ENCODE data around the gene KCNK1. TPM values are rescaled to one million over a fixed set of nuclear protein-coding genes. Genes with fewer than 3 reads are reported as not detected.

Gene KCNK1
- total and polyA plus RNA-seq, 12 donors = 0.83 to 9.7 (median 3.7) TPM

GRCh38 chr1:233704170-233704897 is 90.4 kb downstream of the KCNK1 start:
- Histone ChIP-seq H3K4me3 (no peak overlapping the region), H3K9me3 (replicated peaks in 1 of 3) (no peaks in the 10 kb centered on the region), H3K27me3 (no peaks in the 10 kb centered on the region), H3K36me3 (replicated peaks in 1 of 2) (no peaks in the 10 kb centered on the region), H3K27ac (no peak overlapping the region), H3K4me1 (replicated peaks in 1 of 2) (peaks cover 0 to 11% of the 10 kb centered on the region in 2 donors)
- no peak for TF ChIP-seq CTCF (IDR thresholded peaks at IDR 0.05)
- TF ChIP-seq POLR2A (IDR thresholded peaks at IDR 0.05) = no peak
- no peak for DNase-seq
- intact Hi-C loops (cut with DNase I) = no loop called here
- WGBS, 4 donors = 68 to 74% (median 72%) methylated on average over 6 of the region's 6 CpGs

- 74 to 82% (median 81%) methylated on average over 3 of the region's 3 CpGs for WGBS, 4 donors
- Histone ChIP-seq H3K27ac (no peak overlapping the region), H3K36me3 (replicated peaks in 1 of 2) (no peaks in the 10 kb centered on the region), H3K27me3 (no peaks in the 10 kb centered on the region), H3K4me1 (replicated peaks in 1 of 2) (peaks cover 0 to 11% of the 10 kb centered on the region in 2 donors), H3K4me3 (no peak overlapping the region), H3K9me3 (replicated peaks in 1 of 3) (no peaks in the 10 kb centered on the region)
- TF ChIP-seq POLR2A (IDR thresholded peaks at IDR 0.05) (no peak), CTCF (IDR thresholded peaks at IDR 0.05) (no peak)
- intact Hi-C loops (cut with DNase I) = no loop called here
- DNase-seq = no peak
Observed at GRCh38 chr1:233704898-233705723, 91.2 kb downstream of the KCNK1 start.

- H3K4me3 ChIP-seq = no peak overlapping the region
- intact Hi-C loops (cut with DNase I) = no loop called here
- DNase-seq = peak in 6 of 7 donors; percentile 24 to 56 (median 36)
- no peaks in the 10 kb centered on the region for H3K27me3 ChIP-seq
- no peaks in the 10 kb centered on the region for H3K9me3 ChIP-seq (replicated peaks in 1 of 3)
- TF ChIP-seq CTCF (IDR thresholded peaks at IDR 0.05) = no peak
- TF ChIP-seq POLR2A (IDR thresholded peaks at IDR 0.05) = no peak
- H3K27ac ChIP-seq = peak overlapping the region in 1 of 5 donors; percentile 11
- H3K36me3 ChIP-seq (replicated peaks in 1 of 2) = no peaks in the 10 kb centered on the region
- 7 to 51% (median 48%) methylated on average over 4 of the region's 4 CpGs for WGBS, 4 donors
- H3K4me1 ChIP-seq (replicated peaks in 1 of 2) = peaks cover 0 to 11% of the 10 kb centered on the region in 2 donors
Observed at GRCh38 chr1:233707153-233707879, 93.4 kb downstream of the KCNK1 start.
